Common myeloid progenitor, CD34-positive (primary cell): Measurements from ENCODE around the gene CYTH1.

Source experiments
- CTCF ChIA-PET: fragments of 350-600 bp; sonication (Branson Sonifier 250); formaldehyde crosslinking; loops from one replicate; lab custom pipeline; 2021; ENCODE audit warnings: antibody characterized with exemption; lab: Charles Lee
- POLR2A ChIA-PET: fragments of 350-600 bp; sonication (Branson Sonifier 250); formaldehyde crosslinking; loops from one replicate; lab custom pipeline; 2021; ENCODE audit warnings: antibody characterized with exemption; lab: Charles Lee
- DNase-seq, 3 donors: peaks; one replicate each; pipeline versions ENCODE4 v3.0.0 to v3.0.0-alpha.2; 2013
- H3K27ac ChIP-seq, 2 experiments: 1 replicate in 1 of 2; 2 replicates in 1 of 2; pipeline ENCODE4 v1.7.0; 2013; ENCODE audit warnings: inconsistent platforms in 2 of 2, low read length in 2 of 2, mild to moderate bottlenecking in 2 of 2, low read depth in 1 of 2, moderate library complexity in 1 of 2; ENCODE audit not compliant: severe bottlenecking in 2 of 2, insufficient read depth in 1 of 2, poor library complexity in 1 of 2
- H3K27me3 ChIP-seq, 5 experiments: replicated peaks in 2 of 5; 1 replicate in 3 of 5; 2 replicates in 2 of 5; pipeline versions ENCODE4 v1.6.1 to v1.7.0; 2013; ENCODE audit warnings: low read length in 4 of 5, mild to moderate bottlenecking in 2 of 5, moderate library complexity in 2 of 5, inconsistent platforms in 1 of 5; ENCODE audit not compliant: insufficient read depth in 5 of 5, control insufficient read depth in 4 of 5
- H3K36me3 ChIP-seq, 4 experiments: 1 replicate in 2 of 4; 2 replicates in 2 of 4; pipeline versions ENCODE4 v1.6.1 to v1.7.0; 2013; ENCODE audit warnings: low read length in 3 of 4, control low read depth in 1 of 4, mild to moderate bottlenecking in 1 of 4; ENCODE audit not compliant: control insufficient read depth in 4 of 4, insufficient read depth in 4 of 4
- H3K4me1 ChIP-seq, 4 experiments: 1 replicate in 3 of 4; 2 replicates in 1 of 4; pipeline versions ENCODE4 v1.6.1 to v1.7.1; 2013; ENCODE audit warnings: low read length in 3 of 4, mild to moderate bottlenecking in 3 of 4, control low read depth in 1 of 4, inconsistent platforms in 1 of 4, moderate library complexity in 1 of 4; ENCODE audit not compliant: control insufficient read depth in 4 of 4, insufficient read depth in 4 of 4; ENCODE audit errors: control extremely low read depth in 1 of 4
- H3K4me3 ChIP-seq, 7 experiments: 1 replicate in 4 of 7; 2 replicates in 3 of 7; pipeline versions ENCODE4 v1.5.1 to v1.7.0; 2013; ENCODE audit warnings: mild to moderate bottlenecking in 7 of 7, low read length in 6 of 7, moderate library complexity in 6 of 7, inconsistent platforms in 2 of 7, low read depth in 2 of 7, control low read depth in 1 of 7; ENCODE audit not compliant: insufficient read depth in 4 of 7, control insufficient read depth in 1 of 7; ENCODE audit errors: extremely low read depth in 1 of 7
- H3K9me3 ChIP-seq, 5 experiments: 1 replicate in 4 of 5; 2 replicates in 1 of 5; pipeline versions ENCODE4 v1.6.1 to v1.7.1; 2013; ENCODE audit warnings: low read length in 4 of 5, mild to moderate bottlenecking in 2 of 5, inconsistent platforms in 1 of 5, low read depth in 1 of 5, moderate library complexity in 1 of 5; ENCODE audit not compliant: control insufficient read depth in 4 of 5, insufficient read depth in 2 of 5; ENCODE audit errors: control extremely low read depth in 1 of 5
- WGBS: methylation state at CpG from one replicate; pipeline ENCODE4 v1.1.5; 2013; ENCODE audit not compliant: insufficient coverage; 5-methylcytosine and 5-hydroxymethylcytosine counted together

The CYTH1 gene

GRCh38 chr17:78670850-78671725 is 111.0 kb downstream of the CYTH1 start:
- H3K4me3 ChIP-seq, result no peak overlapping the region
- H3K27me3 ChIP-seq, result no peaks in the 10 kb centered on the region
- ChIA-PET POLR2A (no interaction called here), CTCF (no interaction called here)
- WGBS, result 96% methylated on average over 20 of the region's 20 CpGs
- H3K4me1 ChIP-seq, result peaks cover 0 to 13% (median 12%) of the 10 kb centered on the region in 4 experiments
- H3K27ac ChIP-seq, result no peak overlapping the region
- H3K9me3 ChIP-seq, result no peaks in the 10 kb centered on the region
- no peak for DNase-seq
- peaks cover 5 to 30% (median 19%) of the 10 kb centered on the region in 4 experiments for H3K36me3 ChIP-seq

- Histone ChIP-seq H3K36me3 (peaks cover 3 to 19% (median 12%) of the 10 kb centered on the region in 4 experiments), H3K4me3 (no peak overlapping the region), H3K27ac (no peak overlapping the region), H3K9me3 (no peaks in the 10 kb centered on the region), H3K27me3 (no peaks in the 10 kb centered on the region), H3K4me1 (peaks cover 8 to 24% (median 23%) of the 10 kb centered on the region in 4 experiments)
- POLR2A ChIA-PET, result interaction anchor here (0.7 kb wide), 1 partner anchor 18 kb away, joined by 4 read pairs; no protein-coding TSS in a partner anchor
- no peak for DNase-seq
- CTCF ChIA-PET, result no interaction called here
- WGBS, result 97% methylated on average over 21 of the region's 23 CpGs
Measured at GRCh38 chr17:78669975-78670518, 112.0 kb downstream of the CYTH1 start.

- H3K27me3 ChIP-seq, result no peaks in the 10 kb centered on the region
- H3K36me3 ChIP-seq, result peaks cover 0 to 13% (median 8%) of the 10 kb centered on the region in 4 experiments
- H3K27ac ChIP-seq, result no peak overlapping the region
- WGBS, result 95% methylated on average over 20 of the region's 22 CpGs
- CTCF ChIA-PET, result no interaction called here
- peaks cover 11 to 29% (median 29%) of the 10 kb centered on the region in 4 experiments for H3K4me1 ChIP-seq
- DNase-seq, result no peak
- POLR2A ChIA-PET, result interaction anchor here (0.7 kb wide), 1 partner anchor 17 kb away, joined by 4 read pairs; no protein-coding TSS in a partner anchor
- H3K9me3 ChIP-seq, result no peaks in the 10 kb centered on the region
- no peak overlapping the region for H3K4me3 ChIP-seq
Measured at GRCh38 chr17:78669256-78669974, 112.7 kb downstream of the CYTH1 start.

- no peaks in the 10 kb centered on the region for H3K9me3 ChIP-seq
- peaks cover 11 to 33% (median 30%) of the 10 kb centered on the region in 4 experiments for H3K4me1 ChIP-seq
- POLR2A ChIA-PET, result no interaction called here
- 98% methylated on average over 4 of the region's 4 CpGs for WGBS
- H3K27ac ChIP-seq, result no peak overlapping the region
- DNase-seq, result no peak
- H3K36me3 ChIP-seq, result peaks cover 0 to 9% (median 7%) of the 10 kb centered on the region in 4 experiments
- CTCF ChIA-PET, result no interaction called here
- no peaks in the 10 kb centered on the region for H3K27me3 ChIP-seq
- no peak overlapping the region for H3K4me3 ChIP-seq
Measured at GRCh38 chr17:78668847-78669246, 113.2 kb downstream of the CYTH1 start.

GRCh38 chr17:78667741-78668640 is 114.1 kb downstream of the CYTH1 start:
- ChIA-PET CTCF (interaction anchor here (3.5 kb wide), 1 partner anchor 40 kb away, joined by 18 read pairs; no protein-coding TSS in a partner anchor), POLR2A (no interaction called here)
- DNase-seq, result no peak
- Histone ChIP-seq H3K4me1 (peaks cover 11 to 33% (median 30%) of the 10 kb centered on the region in 4 experiments), H3K9me3 (no peaks in the 10 kb centered on the region), H3K36me3 (peaks cover 0 to 2% (median under 1%) of the 10 kb centered on the region in 4 experiments), H3K4me3 (no peak overlapping the region), H3K27me3 (no peaks in the 10 kb centered on the region), H3K27ac (no peak overlapping the region)
- 96% methylated on average over 29 of the region's 30 CpGs for WGBS

- Histone ChIP-seq H3K4me3 (no peak overlapping the region), H3K4me1 (peaks cover 11 to 33% (median 30%) of the 10 kb centered on the region in 4 experiments), H3K36me3 (peaks cover 0 to 2% (median 0%) of the 10 kb centered on the region in 4 experiments), H3K27me3 (no peaks in the 10 kb centered on the region), H3K27ac (no peak overlapping the region), H3K9me3 (no peaks in the 10 kb centered on the region)
- no peak for DNase-seq
- ChIA-PET POLR2A (no interaction called here), CTCF (interaction anchor here (0.6 to 3.5 kb wide), 5 partner anchors 10 to 41 kb away, joined by 3 to 18 read pairs (median 6); no protein-coding TSS in a partner anchor)
- WGBS, result 89% methylated on average over 6 of the region's 10 CpGs
Measured at GRCh38 chr17:78667091-78667490, 115.0 kb downstream of the CYTH1 start.
